PFSK-1 (cell line): Measurements from ENCODE around the gene GSDMA.

Experiments used
- POLR2AphosphoS5 ChIP-seq: IDR thresholded peaks from 2 replicates; pipeline ENCODE4 v1.6.1; 2012; ENCODE audit warnings: low read depth, mild to moderate bottlenecking, control low read depth, low read length, moderate library complexity
- SIN3A ChIP-seq: IDR thresholded peaks from 2 replicates; pipeline ENCODE4 v1.6.1; 2012; ENCODE audit warnings: mild to moderate bottlenecking, low read length, moderate library complexity, borderline replicate concordance; ENCODE audit not compliant: insufficient read depth
- TAF1 ChIP-seq: IDR thresholded peaks from 2 replicates; pipeline ENCODE4 v1.6.1; 2012; ENCODE audit warnings: low read length, control low read depth, borderline replicate concordance; ENCODE audit not compliant: insufficient read depth
- TF ChIP-seq, protein P1 (sequence below), 2 experiments: IDR thresholded peaks; 2 replicates each; pipeline versions ENCODE4 v1.6.1 to v1.8.0; 2011 to 2012; ENCODE audit warnings: low read depth in 2 of 2, low read length in 2 of 2, control low read depth in 1 of 2, inconsistent platforms in 1 of 2, mild to moderate bottlenecking in 1 of 2, moderate library complexity in 1 of 2; ENCODE audit not compliant: insufficient read depth in 1 of 2

DNA sequence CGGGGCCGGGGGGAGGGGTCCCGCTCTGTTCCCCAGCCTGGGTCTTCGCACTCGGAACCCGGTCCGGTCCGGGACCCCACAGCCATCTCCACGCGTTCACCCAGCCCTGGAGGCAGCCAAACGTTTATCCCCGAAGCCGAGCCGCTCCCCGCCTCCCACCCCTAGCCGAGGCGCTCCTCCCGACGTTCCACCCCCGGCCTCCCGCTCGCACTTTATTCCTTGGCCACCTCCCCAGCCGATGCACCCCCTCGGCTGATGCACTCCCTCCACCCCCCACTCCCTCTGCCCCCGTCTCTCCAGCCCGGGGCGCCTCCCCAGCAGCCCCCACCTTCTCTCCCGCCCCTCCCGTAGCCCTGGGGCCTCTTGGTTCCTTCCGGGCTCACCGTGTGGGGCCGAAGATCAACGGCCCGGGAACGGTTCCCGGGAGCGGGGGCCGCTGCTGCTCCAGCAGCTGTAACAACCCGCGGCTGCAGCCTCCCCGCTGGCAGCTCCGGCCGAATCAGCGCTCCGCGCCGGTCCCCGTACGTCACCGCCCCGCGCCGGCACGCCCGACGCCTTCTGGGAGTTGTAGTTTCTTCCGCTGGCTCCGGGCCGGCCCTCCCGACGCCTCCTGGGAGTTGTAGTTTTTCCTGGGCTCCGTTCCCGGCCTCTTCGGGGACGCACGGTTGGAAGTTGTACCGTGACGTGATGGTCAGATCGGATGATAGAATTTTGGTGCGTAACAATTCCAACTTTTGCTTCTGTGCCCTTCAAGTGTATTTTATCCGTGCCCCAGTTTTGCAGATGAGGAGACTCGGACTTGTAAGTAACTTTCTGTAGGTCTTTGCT, 35.5 kb upstream of the GSDMA start, which contains the start of the genes LRRC3C and ORMDL3:
- TF ChIP-seq TAF1, result 0 out of 2 replicates have a peak, but pooled peaks have one; percentile 74
- TF ChIP-seq SIN3A, result no peak
- peak; percentile 86 for TF ChIP-seq POLR2AphosphoS5
- TF ChIP-seq, protein P1, sequence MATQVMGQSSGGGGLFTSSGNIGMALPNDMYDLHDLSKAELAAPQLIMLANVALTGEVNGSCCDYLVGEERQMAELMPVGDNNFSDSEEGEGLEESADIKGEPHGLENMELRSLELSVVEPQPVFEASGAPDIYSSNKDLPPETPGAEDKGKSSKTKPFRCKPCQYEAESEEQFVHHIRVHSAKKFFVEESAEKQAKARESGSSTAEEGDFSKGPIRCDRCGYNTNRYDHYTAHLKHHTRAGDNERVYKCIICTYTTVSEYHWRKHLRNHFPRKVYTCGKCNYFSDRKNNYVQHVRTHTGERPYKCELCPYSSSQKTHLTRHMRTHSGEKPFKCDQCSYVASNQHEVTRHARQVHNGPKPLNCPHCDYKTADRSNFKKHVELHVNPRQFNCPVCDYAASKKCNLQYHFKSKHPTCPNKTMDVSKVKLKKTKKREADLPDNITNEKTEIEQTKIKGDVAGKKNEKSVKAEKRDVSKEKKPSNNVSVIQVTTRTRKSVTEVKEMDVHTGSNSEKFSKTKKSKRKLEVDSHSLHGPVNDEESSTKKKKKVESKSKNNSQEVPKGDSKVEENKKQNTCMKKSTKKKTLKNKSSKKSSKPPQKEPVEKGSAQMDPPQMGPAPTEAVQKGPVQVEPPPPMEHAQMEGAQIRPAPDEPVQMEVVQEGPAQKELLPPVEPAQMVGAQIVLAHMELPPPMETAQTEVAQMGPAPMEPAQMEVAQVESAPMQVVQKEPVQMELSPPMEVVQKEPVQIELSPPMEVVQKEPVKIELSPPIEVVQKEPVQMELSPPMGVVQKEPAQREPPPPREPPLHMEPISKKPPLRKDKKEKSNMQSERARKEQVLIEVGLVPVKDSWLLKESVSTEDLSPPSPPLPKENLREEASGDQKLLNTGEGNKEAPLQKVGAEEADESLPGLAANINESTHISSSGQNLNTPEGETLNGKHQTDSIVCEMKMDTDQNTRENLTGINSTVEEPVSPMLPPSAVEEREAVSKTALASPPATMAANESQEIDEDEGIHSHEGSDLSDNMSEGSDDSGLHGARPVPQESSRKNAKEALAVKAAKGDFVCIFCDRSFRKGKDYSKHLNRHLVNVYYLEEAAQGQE (IDR thresholded peaks at IDR 0.05; ENCODE audit: insufficient read depth in 1 of 2, low read depth in 2 of 2, low read length in 2 of 2), result no peak
